ENCODE results near the gene RGS19.

RGS19 gene

GRCh38 chr20:64077876-64078551 is 1.3 kb downstream of the RGS19 start:
- in situ Hi-C loops (cut with MboI; ENCODE audit: low sequenced_read_pairs): no loop called here

- in situ Hi-C loops (cut with MboI; ENCODE audit: low sequenced_read_pairs): no loop called here
Observed at GRCh38 chr20:64077541-64077875, 1.8 kb downstream of the RGS19 start.

GRCh38 chr20:64077094-64077493 is 2.2 kb downstream of the RGS19 start:
- in situ Hi-C loops (cut with MboI; ENCODE audit: low sequenced_read_pairs): no loop called here

GRCh38 chr20:64076061-64076997 is 3.0 kb downstream of the RGS19 start:
- in situ Hi-C loops (cut with MboI; ENCODE audit: low sequenced_read_pairs): no loop called here

- in situ Hi-C loops (cut with MboI; ENCODE audit: low sequenced_read_pairs): no loop called here
Observed at GRCh38 chr20:64075556-64075955, 3.8 kb downstream of the RGS19 start.

GRCh38 chr20:64074963-64075362 is 4.4 kb downstream of the RGS19 start:
- in situ Hi-C loops (cut with MboI; ENCODE audit: low sequenced_read_pairs): no loop called here

GRCh38 chr20:64074184-64074789 is 5.0 kb downstream of the RGS19 start:
- in situ Hi-C loops (cut with MboI; ENCODE audit: low sequenced_read_pairs): no loop called here

GRCh38 chr20:64073476-64074183 is 5.7 kb downstream of the RGS19 start:
- in situ Hi-C loops (cut with MboI; ENCODE audit: low sequenced_read_pairs): no loop called here

GRCh38 chr20:64072498-64073063 is 6.7 kb downstream of the RGS19 start:
- in situ Hi-C loops (cut with MboI; ENCODE audit: low sequenced_read_pairs): no loop called here

GRCh38 chr20:64071341-64072332 is 7.7 kb downstream of the RGS19 start:
- in situ Hi-C loops (cut with MboI; ENCODE audit: low sequenced_read_pairs): no loop called here

GRCh38 chr20:64070244-64070993 is 8.9 kb downstream of the RGS19 start:
- in situ Hi-C loops (cut with MboI; ENCODE audit: low sequenced_read_pairs): no loop called here

- in situ Hi-C loops (cut with MboI; ENCODE audit: low sequenced_read_pairs): no loop called here
Observed at GRCh38 chr20:64069614-64070243, 9.6 kb downstream of the RGS19 start.

- in situ Hi-C loops (cut with MboI; ENCODE audit: low sequenced_read_pairs): no loop called here
Observed at GRCh38 chr20:64069209-64069613, 10.1 kb downstream of the RGS19 start.

GRCh38 chr20:64068386-64069208 is 10.7 kb downstream of the RGS19 start:
- in situ Hi-C loops (cut with MboI; ENCODE audit: low sequenced_read_pairs): no loop called here

GRCh38 chr20:64067733-64068307 is 11.5 kb downstream of the RGS19 start:
- in situ Hi-C loops (cut with MboI; ENCODE audit: low sequenced_read_pairs): no loop called here

- in situ Hi-C loops (cut with MboI; ENCODE audit: low sequenced_read_pairs): no loop called here
Observed at GRCh38 chr20:64067005-64067632, 12.2 kb downstream of the RGS19 start.

GRCh38 chr20:64065974-64066343 is 13.4 kb downstream of the RGS19 start:
- in situ Hi-C loops (cut with MboI; ENCODE audit: low sequenced_read_pairs): no loop called here

Measured in hTERT RPE-1 (cell line).